Left ventricle myocardium superior (tissue), 1 donor: ENCODE data around the gene ZNF469. TPM values are rescaled to one million over a fixed set of nuclear protein-coding genes. Genes with fewer than 3 reads are reported as not detected.
A peak's percentile ranks its signal among the peaks of the same experiment; 100 is the strongest.

ENCODE experiments used
- ATAC-seq: fragments of 200-7000 bp; cut with Tn5 transposase; one replicate; pipeline ENCODE4 v1.9.1; 2020; ENCODE audit warnings: mild to moderate bottlenecking, moderate library complexity
- DNase-seq: peaks from one replicate; pipeline ENCODE4 v3.0.0-alpha.2; 2020
- intact Hi-C: fragments of 100-400 bp; cut with micrococcal nuclease; formaldehyde crosslinking; loops from one replicate; pipeline ENCODE4 v1.11.0; 2022
- total RNA-seq: library from RNA; stranded (reverse); fragmentation: NEBNext Ultra II Directional; extraction: Animal tissue kit (Norgen Biotek cat#: 25700); gene quantifications from one replicate; pipeline ENCODE4 v1.2.1, GENCODE V29; 2021
- donor health status: DM: no; HTN: yes; CAD: no; lungs with severe emphysema.

Gene ZNF469
- total RNA-seq, 1 donor from 2014 or later = 1.0 TPM

DNA sequence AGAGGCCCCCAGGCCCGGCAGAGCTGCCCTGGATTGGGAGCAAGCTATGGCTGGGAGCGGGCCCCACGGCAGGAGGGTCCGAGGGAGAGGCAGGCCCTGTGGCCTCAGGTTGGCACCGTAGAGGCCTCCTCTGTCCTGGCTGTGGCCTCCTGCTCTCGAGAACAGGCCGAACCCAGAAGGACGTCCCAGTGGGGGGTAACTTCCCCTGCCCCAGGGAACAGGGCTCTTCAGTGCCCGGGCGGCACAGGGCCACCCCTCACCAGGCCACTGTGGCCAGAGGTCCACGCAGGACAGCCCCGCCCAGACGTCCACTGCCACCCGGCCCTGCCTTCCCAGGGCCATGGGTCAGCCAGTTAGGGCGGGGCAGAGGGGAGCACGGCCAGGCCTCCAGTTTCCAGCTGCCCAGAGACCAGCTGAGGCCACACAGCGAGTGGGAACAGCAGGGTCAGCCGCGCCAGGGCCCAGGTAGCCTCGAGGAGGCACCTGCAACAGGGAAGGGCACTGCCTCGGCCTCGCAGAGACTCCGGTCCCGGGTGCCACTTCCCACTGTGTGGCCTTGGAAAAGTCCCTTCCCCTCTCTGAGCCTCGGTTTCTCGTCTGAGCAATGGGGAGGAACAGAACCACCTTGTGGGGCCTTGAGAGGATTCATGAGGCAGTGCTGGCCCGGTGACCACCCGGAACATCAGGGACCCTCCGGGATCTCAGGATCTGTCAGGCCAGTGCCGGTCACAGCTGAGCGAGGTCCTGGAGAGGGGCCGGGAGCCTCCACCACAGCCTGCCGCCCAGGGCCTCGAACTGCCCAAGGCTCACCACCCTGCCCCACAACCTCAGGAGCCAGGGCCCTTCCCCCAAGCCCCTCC lies 32.0 kb downstream of the ZNF469 start:
- no peak for DNase-seq
- intact Hi-C loops = no loop called here
- no peak for ATAC-seq

DNA sequence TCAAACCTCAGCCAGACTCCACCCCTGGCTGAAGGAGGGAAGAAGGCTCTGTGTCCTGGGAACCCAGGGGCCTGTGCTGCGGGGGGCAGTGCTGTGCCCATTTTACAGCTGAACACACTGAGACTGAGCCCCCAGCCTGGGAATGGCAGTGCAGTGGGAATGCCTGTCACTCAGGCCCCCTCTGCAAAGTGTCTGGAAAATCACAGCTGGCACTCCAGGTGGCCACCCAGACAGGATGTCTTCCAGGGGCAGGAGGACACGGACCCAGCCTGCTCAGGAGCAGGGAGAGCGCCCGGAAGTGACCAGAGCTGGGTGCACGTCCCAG lies 32.6 kb downstream of the ZNF469 start:
- intact Hi-C loops = no loop called here
- DNase-seq (no peak), ATAC-seq (no peak)

DNA sequence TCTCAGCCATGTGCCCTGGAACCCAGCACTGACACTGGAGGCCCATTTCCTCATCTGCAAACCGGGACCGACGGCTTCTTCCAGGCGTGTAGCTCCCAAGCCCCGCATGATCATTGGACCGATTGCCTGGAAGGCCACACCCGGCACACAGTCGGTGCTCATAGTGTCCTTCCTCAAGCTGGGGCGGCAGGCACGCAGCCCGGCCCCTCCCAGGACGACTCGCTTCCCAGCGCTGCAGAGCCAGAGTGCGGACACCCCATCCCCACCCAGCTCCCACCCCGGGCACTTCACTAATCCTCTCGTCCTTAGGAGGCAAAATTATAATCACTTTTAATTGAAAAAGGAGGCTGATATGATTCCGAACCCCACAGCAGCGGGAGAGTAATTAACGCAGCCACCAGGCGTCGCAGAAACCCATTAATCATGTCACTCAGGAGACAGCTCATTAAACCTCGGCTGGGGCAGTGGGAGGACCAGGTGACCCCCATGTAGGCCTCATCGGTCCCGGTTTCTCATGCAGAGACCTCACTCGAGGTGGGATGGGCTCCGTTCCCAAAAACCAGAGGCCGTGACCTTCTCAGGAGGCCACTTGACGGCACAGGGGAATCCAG lies 33.1 kb downstream of the ZNF469 start:
- no peak for ATAC-seq
- intact Hi-C loops = no loop called here

DNA sequence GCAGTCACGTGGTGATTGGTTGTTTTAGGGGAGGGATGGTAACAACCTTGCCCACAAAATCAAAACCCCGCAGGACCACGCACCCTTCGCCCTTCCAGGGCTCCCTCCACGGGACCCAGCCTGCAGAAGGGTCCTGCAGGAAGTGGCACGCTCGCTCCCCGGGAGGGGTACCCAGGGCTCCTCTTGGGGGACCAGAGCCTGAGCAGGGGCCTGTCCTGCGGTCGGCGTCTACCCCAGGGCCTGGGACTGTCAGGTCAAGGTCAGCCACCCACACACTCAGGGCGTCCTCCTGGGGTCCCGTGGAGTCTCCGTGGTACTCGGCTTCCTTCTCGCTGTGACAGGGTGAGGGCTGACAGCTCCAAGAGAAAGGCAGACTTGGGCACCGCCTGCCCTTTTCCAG lies 33.9 kb downstream of the ZNF469 start:
- DNase-seq (no peak), ATAC-seq (no peak)
- intact Hi-C loops = no loop called here

More for the DNA sequence above, 33.1 kb downstream of the ZNF469 start:
- DNase-seq = no peak

DNA sequence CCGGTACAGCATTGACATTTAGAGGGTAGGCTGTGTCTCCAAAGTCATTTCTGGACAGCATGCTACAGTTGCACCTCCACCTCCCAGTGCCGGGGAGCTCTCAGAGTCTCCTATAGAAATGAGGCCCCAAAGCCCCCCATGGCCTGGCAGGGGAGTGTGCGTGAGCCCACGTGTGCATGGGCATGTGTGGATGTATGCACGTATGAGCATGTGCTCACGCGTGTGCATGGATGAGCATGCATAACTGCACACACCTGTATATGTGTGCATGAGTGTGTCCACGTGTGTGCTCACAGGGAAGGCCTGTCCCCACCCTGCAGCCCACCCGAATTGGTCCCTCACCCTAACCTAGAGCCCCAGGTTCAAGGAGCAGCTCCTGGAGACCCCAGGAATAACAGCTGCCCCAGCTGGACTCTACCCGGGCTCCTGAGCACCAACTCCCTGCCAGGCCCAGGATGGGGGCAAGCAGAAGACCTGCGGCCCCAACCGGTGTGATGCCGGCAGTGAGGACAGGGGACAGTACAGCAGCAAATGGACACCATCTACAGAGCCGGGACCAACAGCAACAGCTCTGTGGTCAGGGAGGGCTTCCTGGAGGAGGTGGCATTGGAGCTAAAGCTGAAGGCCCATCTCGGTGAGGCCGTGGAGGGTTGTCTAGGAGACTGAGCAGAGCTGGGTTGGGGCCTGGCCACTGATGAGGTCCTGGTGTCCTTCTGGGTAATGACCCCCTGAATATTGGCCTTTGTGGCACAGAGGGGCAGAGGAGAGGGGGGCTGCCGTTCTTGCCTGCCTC lies 35.1 kb downstream of the ZNF469 start:
- ATAC-seq = no peak
- intact Hi-C loops = no loop called here

DNA sequence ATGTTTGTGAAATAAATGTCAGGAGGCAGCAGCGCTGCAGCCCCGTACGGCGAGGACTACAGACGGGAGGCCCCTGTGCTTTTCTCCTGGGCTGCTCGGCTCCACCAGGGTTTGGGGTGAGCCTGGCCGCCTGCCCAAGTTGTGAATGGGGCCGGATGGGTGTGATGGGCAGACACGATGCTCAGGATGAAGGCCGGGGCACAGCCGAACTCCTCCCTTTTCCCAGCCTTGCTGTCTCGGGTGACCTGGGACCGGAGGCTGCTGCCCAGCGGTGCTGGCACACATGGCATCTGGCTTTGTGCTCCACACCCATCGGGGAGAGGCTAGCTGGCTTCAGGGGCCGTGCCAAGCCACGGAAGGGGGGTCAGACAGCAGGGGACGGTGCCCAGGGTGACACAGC lies 36.1 kb downstream of the ZNF469 start:
- intact Hi-C loops = no loop called here
- ATAC-seq = no peak

More for the DNA sequence above, 35.1 kb downstream of the ZNF469 start:
- no peak for DNase-seq

DNA sequence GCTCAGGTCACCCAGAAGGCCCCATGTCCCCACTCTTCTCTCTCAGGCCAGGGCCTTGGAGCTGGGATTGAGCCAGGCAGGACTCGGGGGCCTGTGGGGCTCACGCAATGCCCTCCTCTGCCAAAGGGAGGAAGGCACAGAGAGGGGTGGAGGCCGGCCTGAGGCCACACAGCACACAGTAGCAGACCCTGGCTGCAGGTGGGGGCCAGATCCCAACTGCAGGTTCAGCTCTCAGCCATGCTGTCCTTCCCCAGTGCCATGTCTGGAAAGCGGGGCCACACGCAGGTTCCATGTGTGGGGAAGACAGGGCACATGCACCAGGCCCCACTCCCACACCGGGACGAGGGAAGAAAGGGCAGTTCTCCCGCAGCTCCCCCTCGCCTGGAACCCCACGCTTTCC lies 37.0 kb downstream of the ZNF469 start:
- intact Hi-C loops = no loop called here

More for the DNA sequence above, 36.1 kb downstream of the ZNF469 start:
- DNase-seq = no peak

DNA sequence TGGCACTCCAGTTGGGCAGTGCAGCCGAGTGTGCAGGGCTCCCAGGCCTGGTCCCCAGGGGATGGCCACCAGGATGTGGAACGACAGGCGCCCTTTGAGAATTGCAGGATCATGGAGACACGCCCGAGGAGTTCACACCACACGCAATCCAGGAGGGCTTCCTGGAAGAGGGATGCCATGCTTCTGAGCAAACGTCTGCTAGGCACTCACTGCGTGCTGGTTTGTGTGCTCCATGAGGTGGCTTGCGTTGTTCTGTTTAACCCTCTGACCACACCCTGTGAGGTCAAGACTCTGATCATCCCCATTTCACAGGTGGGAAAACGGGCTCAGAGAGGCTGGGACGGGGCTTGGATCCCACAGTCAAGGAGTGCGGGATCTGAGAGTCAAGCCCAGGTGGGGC lies 37.7 kb downstream of the ZNF469 start:
- no peak for DNase-seq
- intact Hi-C loops = no loop called here
- no peak for ATAC-seq

More for the DNA sequence above, 37.0 kb downstream of the ZNF469 start:
- no peak for DNase-seq
- no peak for ATAC-seq

DNA sequence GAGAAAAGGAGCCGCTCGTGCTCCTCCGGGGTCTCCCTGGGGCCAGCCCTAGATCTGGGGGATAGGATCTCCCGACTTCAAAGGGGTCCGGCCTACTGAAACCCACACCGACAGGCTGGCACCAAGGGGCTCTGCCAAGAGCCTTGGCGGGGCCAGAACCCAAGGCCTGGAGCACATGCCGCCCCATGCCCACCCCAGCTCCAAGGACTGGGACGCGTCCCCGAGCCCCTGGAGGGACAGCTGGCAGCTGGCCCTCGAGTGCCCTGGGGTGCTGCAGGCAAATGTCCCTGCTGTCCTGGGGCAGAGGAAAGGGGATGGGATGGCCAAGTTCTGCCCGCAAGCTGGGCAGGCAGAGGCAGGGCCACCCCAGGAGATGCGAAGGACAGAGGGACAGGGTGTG lies 38.5 kb downstream of the ZNF469 start:
- intact Hi-C loops = no loop called here
- DNase-seq (no peak), ATAC-seq (no peak)

DNA sequence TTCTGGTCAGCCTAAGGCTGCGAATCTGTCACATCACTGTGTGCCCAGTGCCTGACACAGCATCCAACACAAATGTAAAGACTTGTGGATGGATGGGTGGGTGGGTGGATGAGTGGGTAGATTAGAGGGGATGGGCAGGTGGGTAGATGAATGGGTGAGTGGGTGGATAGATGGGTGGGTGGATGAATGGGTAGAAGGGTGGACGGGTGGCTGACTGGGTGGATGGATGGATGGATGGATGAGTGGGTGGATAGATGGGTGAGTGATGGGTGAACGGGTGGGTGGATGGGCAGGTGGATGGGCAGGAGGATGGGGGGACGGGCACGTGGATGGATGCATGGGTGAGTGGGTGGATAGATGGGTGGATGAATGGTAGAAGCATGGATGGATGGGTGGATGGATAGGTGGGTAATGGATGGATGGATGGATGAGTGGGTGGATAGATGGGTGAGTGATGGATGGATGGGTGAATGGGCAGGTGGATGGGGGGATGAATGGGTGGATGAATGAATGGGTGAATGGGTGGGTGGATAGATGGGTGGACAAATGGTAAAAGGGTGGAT lies 39.2 kb downstream of the ZNF469 start:
- DNase-seq (no peak), ATAC-seq (no peak)
- intact Hi-C loops = no loop called here

DNA sequence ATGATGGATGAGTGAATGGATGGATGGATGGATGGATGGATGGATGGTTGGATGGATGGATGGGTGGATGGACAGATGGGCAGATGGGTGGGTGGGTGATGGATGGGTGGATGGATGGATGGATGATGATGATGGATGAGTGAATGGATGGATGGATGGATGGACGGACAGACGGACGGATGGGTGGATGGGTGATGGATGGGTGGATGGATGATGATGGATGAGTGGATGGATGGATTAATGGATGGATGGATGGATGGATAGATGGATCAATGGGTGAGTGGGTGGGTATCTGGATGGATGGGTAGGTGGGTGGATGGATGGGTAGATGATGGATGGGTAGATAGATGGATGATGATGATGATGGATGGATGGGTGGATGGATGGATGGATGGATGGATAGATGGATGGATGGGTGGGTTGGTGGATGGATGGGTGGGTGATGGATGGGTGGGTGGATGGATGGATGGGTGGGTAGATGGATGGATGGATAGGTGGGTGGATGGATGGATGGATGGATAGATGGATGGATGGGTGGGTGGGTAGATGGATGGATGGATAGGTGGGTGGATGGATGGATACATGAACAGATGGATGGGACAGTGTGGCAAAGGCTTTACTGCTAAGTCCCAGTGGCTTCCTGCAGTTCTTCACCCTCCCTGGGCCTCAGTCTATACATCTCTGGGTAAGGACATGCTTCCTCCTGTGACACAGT lies 40.1 kb downstream of the ZNF469 start:
- DNase-seq (no peak), ATAC-seq (no peak)
- intact Hi-C loops = no loop called here

DNA sequence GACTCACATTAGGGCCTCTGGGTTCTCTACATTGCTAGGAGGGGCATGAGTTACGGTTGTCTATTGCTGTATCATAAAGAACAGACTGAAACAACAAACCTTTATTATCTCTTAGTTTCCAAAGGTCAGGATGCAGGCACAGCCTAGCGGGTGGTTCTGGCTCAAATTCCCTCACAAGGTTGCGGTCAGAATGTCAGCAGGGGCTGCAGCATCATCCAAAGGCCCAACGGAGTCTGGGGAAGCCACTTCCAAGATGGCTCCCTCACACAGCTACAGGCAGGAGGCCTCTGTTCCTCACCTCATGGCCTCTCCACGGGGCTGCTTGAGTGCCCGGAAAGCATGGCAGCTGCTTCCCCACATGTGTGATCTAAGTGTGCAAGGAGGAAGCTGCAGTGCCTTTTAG lies 40.7 kb downstream of the ZNF469 start:
- no peak for DNase-seq
- ATAC-seq = no peak
- intact Hi-C loops = no loop called here

DNA sequence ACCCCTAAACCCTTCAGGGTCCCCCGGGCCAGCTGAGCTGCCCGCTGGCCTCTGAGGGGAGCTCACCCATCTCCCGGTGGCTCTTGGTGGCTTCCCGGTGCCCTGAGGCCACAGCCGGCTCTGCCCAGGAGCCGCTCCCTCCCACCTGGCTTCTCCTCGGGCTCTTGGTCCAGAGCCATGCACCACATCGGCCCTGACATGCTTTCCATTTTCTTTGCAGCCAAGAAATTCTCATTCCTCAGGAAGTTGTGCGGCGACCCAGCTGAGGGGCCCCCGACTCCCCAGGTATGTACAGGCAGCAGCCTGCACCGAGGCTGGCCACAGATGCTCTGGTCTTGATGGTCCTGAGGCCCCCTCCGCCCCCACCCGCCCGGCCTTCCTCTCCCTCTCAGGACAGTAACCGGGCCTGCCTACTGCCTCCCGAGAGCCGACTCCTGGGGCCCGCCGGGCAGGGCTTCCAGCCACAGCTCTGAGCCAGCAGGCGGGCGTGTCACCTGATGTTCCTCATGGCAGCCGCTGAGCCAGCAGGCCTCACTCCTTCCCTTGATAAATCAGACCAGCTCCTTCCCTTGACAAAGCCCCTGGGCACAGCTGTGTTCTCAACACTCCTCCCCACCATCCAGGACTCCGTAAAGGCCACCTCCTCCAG lies 42.0 kb downstream of the ZNF469 start:
- DNase-seq = no peak
- intact Hi-C loops = no loop called here
- peak; percentile 39 for ATAC-seq

DNA sequence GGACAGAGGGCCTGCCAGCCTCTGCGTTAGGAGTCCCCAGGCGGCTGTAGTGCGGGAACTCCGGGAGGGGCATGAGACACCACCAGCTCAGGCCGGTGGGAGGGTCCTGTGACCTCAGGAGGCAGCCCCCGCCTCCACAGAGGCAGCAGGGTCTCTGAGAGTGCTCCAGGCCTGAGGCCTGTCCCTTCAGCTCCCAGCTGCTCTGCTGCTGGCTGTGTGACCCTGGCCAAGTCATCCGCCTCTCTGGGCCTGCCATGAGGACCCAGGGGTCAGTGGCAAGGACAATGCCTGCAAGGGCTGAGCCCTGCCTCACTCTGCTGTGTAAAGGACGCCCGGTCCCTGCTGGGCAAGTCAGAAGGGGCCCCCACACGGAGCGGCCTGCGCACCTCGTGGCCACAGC lies 43.3 kb downstream of the ZNF469 start:
- DNase-seq (no peak), ATAC-seq (no peak)
- intact Hi-C loops = no loop called here

DNA sequence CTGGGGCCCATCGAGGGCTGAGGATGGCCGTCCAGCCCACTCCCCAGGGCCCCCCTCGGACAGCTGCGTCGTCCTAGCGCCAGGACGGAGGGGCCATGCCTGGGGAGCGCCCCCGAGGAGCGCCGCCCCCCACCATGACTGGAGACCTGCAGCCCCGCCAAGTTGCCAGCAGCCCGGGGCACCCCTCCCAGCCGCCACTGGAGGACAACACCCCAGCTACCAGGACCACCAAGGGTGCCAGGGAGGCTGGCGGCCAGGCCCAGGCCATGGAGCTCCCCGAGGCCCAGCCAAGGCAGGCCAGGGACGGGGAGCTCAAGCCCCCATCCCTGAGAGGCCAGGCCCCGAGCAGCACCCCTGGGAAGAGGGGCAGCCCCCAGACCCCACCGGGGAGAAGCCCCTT lies 44.6 kb downstream of the ZNF469 start:
- DNase-seq = no peak
- intact Hi-C loops = no loop called here
- ATAC-seq = no peak

DNA sequence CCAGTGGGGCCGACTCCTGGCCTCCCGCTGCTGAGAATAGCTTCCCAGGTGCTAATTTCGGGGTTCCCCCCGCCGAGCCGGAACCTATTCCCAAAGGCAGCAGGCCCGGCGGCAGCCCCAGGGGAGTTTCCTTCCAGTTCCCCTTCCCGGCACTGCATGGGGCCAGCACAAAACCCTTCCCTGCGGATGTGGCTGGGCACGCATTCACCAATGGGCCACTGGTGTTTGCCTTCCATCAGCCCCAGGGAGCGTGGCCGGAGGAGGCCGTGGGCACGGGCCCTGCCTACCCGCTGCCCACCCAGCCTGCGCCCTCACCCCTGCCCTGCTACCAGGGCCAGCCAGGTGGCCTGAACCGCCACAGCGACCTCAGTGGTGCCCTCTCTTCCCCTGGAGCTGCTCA lies 45.4 kb downstream of the ZNF469 start:
- no peak for ATAC-seq
- no peak for DNase-seq
- intact Hi-C loops = no loop called here

DNA sequence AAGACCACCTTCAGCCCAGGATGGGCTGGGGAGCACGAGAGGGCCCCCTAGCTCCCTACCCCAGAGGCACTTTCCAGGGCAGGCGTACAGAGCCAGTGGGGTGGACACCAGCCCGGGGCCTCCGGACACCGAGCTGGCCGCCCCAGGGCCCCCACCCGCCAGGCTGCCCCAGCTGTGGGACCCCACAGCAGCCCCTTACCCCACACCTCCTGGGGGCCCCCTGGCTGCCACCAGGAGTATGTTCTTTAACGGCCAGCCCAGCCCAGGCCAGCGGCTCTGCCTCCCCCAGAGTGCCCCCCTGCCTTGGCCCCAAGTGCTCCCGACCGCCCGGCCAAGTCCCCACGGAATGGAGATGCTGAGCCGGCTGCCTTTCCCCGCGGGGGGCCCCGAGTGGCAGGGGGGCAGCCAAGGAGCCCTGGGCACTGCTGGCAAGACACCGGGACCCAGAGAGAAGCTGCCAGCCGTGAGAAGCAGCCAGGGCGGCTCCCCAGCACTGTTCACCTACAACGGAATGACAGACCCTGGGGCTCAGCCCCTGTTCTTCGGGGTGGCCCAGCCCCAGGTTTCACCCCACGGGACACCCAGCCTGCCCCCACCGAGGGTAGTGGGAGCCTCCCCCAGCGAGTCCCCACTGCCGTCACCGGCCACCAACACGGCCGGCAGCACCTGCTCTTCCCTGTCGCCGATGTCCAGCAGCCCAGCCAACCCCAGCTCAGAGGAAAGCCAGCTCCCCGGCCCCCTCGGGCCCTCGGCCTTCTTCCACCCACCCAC lies 46.0 kb downstream of the ZNF469 start:
- no peak for ATAC-seq
- no peak for DNase-seq
- intact Hi-C loops = no loop called here
